NCI-H82 treated with DMSO at 0.1 percent for 48 hours (cell line): ENCODE measurements around the gene KLHL7.
"Not testable (repeated sequence)": the region's sequence is repeated elsewhere in the genome, so short reads cannot be mapped to it uniquely, and the experiment has no call there.

Source experiments
- DNase-seq: peaks from one replicate; lab custom pipeline; 2025; ENCODE audit not compliant: unreplicated experiment; lab: John Stamatoyannopoulos, UW

KLHL7 gene

GRCh38 chr7:23106823-23107663 is 1.5 kb downstream of the KLHL7 start:
- DNase-seq, result peak; percentile 41

DNA sequence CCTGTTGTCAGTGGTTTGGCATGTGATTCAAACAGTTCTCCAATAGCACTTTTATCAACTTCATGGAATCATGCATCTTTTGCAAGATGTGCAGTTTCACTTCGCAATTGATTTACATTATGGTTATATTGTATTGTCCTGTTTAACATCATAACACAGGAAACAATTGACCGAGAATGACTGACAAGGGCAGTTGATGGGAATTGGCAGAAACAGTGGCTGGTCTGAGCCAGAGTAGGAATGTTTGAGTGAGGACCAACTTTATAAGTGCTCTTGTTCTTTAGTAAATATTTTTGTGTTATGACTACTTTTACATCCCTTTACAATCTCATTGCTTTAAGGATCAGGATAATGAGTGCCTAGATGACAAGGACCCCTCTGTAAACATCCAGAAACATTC is 2.2 kb downstream of the KLHL7 start:
- DNase-seq, result no peak

DNA sequence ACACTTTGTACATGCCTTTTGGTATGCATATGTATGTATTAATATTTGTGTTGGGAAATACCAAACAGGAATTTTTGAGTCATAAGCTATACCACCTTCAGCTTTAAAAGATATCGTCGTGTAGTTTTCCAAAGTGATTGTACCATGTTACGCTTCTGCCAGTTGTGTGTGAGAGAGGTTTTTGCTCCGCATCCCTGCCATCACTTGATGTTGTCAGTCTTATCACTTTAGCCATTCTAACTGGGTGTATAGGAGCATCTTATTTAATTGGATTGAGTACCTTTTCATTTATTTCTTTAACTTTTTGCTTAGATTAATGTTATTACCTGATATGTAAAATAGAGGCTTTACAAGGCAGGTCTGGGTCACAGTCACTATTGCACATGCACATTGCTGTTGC is 3.4 kb downstream of the KLHL7 start:
- DNase-seq, result no peak

DNA sequence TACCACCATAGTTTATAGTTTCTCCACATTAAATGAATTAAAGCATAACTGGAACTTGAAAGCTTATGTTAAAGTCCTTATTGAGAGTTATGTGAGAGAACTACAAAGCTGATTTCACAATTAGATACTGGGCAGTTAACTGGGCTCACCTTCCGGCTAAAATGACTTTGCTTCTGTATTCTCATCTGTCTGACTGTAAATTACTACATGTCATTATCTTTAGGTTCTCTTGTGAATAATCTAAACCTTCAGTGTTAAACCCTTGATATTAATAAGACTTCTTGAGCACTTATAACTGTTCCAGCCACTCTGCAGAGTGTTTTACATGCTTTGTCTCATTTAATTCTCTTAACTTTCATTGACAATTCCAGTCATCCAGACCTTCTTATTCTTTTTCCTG is 3.9 kb downstream of the KLHL7 start:
- no peak for DNase-seq

GRCh38 chr7:23114896-23115295 is 9.3 kb downstream of the KLHL7 start:
- no peak for DNase-seq

DNA sequence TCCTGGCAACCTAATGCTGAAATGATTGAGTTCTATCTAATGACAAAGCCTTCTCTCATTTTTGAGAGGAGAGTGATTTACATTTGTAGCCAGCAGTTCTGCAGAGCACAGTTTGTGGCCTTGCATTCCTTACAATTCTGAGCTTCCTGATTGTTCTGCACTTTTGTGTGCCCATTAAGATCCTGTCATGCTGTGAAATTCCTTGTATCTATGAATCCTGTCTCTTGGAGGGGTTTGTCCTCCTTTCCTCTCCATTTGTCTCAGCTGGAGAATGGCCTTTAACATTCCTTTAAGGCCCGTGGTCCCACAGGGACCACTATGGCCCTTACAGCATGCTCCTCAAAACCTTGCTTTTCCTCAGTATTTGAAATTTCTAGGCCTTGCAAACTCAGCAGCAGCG is 10.4 kb downstream of the KLHL7 start:
- no peak for DNase-seq

DNA sequence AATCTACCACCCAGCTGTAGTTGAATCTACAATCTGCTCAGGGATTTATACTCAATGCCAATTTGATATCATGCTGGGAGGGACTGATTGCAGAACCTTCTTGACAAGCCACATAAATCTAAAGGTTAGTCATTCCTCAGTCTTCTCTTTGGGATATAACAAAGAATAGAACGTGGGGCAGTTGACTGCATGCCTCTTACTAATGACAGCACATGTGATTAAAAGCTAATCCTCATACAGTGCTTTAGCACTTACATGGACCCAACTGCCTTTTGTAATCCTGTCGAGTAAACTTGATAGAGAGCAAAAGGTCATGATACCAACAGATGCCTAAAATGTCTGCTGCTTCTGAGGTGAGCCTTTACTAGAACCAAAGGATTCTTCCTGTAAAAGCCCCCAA is 12.3 kb downstream of the KLHL7 start:
- DNase-seq, result peak; percentile 91

GRCh38 chr7:23120106-23120505 is 14.5 kb downstream of the KLHL7 start:
- no peak for DNase-seq

DNA sequence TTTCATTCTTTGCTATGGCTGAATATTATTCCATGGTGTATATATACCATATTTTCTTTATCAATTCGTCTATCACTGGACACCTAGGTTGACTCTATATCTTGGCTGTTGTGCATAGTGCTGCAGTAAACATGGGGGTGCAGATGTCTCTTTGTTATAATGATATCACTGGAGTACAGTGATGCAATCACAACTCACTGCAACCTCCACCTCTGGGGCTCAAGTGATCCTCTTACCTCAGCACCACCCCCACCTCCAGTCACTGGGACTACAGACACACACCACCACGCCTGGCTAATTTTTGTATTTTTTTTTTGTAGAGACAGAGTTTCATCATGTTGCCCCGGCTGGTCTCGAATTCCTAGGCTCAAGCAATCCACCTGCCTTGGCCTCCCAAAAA is 15.6 kb downstream of the KLHL7 start:
- no peak for DNase-seq

DNA sequence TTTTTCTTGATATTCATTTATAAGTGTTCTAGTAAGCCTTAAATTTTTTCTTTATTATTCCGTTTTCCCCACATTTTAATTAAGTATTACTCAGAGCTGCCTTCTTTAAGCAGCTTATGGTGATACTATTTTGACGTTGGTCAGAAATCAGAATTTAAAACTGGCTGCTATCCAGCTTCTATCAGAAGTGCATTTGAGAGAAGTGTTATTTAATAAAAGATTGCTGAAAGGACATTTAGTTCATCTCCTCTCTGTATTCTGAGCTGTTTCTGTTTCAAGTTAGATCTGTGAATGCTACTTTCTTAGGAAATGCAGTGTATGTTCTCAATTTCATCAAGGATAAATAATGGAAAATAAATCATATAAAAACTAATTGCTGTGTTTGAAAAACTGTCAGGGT is 17.4 kb downstream of the KLHL7 start:
- no peak for DNase-seq

DNA sequence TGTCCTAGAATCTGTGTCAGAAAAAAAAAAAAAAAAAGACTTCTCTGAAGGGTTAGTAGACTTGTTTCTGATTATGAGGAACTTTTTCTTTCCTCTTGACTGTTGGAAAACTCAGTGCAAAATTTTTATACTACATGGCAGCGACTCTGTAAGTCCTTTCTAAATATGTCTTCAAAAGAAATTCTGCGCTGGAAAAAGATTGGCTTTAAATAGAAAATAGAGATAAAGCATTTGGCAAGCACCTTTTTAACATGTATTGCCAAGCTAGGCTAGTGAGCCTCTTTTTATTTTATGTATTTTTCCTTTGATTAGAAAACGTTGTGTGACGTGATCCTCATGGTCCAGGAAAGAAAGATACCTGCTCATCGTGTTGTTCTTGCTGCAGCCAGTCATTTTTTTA is 17.9 kb downstream of the KLHL7 start:
- no peak for DNase-seq

GRCh38 chr7:23129036-23129435 is 23.5 kb downstream of the KLHL7 start:
- no peak for DNase-seq

DNA sequence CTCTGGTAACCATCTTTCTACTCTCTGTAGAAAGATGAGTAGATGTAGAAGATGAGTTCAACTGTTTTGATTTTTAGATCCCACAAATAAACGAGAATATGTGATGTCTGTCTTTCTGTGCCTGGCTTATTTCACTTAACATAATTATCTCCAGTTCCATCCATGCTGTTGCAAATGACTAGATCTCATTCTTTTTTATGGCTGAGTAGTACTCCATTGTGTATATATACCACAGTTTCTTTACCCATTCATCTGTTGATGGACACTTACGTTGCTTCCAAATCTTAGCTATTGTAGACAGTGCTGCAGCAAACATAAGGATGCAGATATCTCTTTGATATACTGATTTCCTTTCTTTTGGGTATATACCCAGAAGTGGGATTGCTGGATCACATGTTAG is 26.2 kb downstream of the KLHL7 start:
- DNase-seq, result not testable (repeated sequence)

GRCh38 chr7:23133797-23134196 is 28.2 kb downstream of the KLHL7 start:
- DNase-seq, result no peak

GRCh38 chr7:23135755-23136154 is 30.2 kb downstream of the KLHL7 start:
- no peak for DNase-seq

DNA sequence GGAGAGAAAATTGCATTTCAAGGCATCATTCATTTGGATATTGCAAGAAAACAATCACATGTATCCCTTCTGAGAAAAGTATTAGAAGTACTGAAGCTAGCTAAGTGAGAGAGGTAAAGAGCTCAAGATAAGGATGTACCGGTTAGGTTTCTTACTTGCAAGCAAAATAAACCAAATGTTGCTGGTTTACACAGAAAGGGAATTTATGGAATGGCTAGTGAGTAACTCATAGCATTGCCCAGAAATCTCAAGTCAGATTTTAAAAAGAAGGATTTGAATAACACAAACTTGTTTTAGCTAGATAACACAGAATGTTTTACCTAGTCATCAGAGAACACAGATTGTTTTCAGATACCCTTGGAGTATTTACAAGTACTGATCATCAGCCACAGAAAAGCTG is 30.6 kb downstream of the KLHL7 start:
- DNase-seq, result no peak

DNA sequence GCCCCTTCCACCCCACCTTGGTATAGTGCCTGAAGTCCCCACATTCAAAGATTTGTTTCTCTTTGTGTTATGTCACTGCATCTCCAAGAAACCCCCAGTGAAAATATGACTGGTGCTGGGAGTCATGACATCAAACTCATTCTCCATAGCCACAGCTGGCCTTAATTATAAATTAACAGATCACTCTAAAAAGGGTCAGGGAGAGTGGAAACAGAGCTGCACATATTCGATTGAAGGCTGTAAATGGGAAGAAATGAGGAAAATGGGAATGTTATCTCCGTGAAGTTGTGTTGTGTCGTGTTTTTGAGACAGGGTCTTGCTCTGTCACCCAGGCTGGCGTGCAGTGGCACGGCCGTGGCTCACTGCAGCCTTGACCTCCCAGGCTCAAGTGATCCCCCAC is 52.1 kb downstream of the KLHL7 start:
- no peak for DNase-seq

DNA sequence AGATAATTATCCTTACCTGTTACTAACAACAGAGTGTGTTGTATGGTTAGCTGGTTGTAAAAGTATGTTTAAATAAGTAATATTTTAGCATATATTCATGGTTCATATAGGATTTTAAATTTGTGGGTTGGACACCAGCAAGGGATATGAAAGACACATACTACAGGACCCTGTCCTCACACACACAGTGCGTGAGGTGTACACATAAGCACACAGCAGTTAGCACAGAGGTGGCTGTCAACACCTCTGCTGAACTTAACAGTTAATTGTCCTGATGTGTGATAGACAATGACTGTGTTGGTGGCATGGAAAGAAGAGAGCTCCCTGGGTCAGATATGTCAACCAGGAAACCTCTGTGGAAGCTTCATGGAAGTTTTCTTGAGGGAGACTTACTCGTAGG is 53.0 kb downstream of the KLHL7 start:
- no peak for DNase-seq

DNA sequence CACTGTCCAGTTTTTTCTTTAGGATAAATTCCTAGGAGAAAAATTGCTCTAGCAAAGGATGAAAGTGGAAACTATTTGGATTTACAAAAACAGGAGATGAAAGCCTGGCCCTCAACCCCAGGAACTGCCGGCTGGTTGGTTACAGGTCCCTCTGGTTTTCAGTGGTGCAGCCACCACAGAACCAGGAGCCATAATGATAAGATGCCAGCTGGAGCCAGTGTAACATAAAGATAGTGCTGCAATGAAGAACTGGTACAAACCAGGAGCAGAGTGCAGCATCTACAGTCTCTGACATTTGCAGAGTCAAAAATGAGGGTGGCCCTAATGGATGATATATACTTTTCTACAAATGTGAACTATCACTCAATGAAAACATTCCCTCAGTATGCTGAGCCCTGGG is 55.9 kb downstream of the KLHL7 start:
- DNase-seq, result no peak

- DNase-seq, result no peak
Observed at GRCh38 chr7:23164846-23165245, 59.3 kb downstream of the KLHL7 start.

- no peak for DNase-seq
Observed at GRCh38 chr7:23165316-23165715, 59.7 kb downstream of the KLHL7 start.

DNA sequence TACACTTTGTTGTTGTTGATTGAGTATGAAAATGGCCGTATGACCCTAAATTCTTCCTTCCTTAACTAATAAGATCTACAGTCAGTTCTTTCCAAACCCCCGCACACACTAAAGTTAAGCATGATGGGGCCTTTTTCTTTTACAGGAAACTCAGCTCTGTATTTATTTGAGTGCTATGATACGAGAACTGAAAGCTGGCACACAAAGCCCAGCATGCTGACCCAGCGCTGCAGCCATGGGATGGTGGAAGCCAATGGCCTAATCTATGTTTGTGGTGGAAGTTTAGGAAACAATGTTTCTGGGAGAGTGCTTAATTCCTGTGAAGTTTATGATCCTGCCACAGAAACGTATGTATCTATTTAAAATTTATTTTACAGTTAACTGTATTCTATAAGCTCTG is 62.1 kb downstream of the KLHL7 start:
- no peak for DNase-seq
